ENCODE measurements around the gene RTN4RL2. TPM values are rescaled to one million over a fixed set of nuclear protein-coding genes. Genes with fewer than 3 reads are reported as not detected.

Gene RTN4RL2
- total and polyA plus RNA-seq, 2 experiments from 2014 or later = 0.09 to 1.3 TPM

GRCh38 chr11:57432149-57432561 lies 28.2 kb upstream of the RTN4RL2 start:
- Histone ChIP-seq H3K36me3 (no peaks in the 10 kb centered on the region), H3K27me3 (peaks cover 2% of the 10 kb centered on the region), H3K9me3 (ENCODE audit: low read depth) (no peaks in the 10 kb centered on the region), H3K4me3 (no peak overlapping the region), H3K4me1 (ENCODE audit: low read depth) (no peaks in the 10 kb centered on the region), H3K27ac (no peak overlapping the region)
- no peak for TF ChIP-seq CTCF (IDR thresholded peaks at IDR 0.05; ENCODE audit: low read depth, low read length)
- peak in 1 of 2 donors; percentile 28 for DNase-seq (ENCODE audit: low read depth in 1 of 2, low spot score in 1 of 2)

- Histone ChIP-seq H3K27ac (no peak overlapping the region), H3K4me1 (ENCODE audit: low read depth) (no peaks in the 10 kb centered on the region), H3K9me3 (ENCODE audit: low read depth) (no peaks in the 10 kb centered on the region), H3K4me3 (no peak overlapping the region), H3K27me3 (peaks cover 2% of the 10 kb centered on the region), H3K36me3 (no peaks in the 10 kb centered on the region)
- TF ChIP-seq CTCF (IDR thresholded peaks at IDR 0.05; ENCODE audit: low read depth, low read length) = peak; percentile 11
- DNase-seq (ENCODE audit: low read depth in 1 of 2, low spot score in 1 of 2) = peak in 1 of 2 donors; percentile 95
Observed at GRCh38 chr11:57432714-57433163, 27.6 kb upstream of the RTN4RL2 start.

- Histone ChIP-seq H3K4me1 (ENCODE audit: low read depth) (no peaks in the 10 kb centered on the region), H3K27me3 (no peaks in the 10 kb centered on the region), H3K36me3 (no peaks in the 10 kb centered on the region), H3K27ac (no peak overlapping the region), H3K9me3 (ENCODE audit: low read depth) (no peaks in the 10 kb centered on the region), H3K4me3 (no peak overlapping the region)
- peak in 1 of 2 donors; percentile 97 for DNase-seq (ENCODE audit: low read depth in 1 of 2, low spot score in 1 of 2)
- TF ChIP-seq CTCF (IDR thresholded peaks at IDR 0.05; ENCODE audit: low read depth, low read length) = no peak
Observed at GRCh38 chr11:57434640-57435546, 25.4 kb upstream of the RTN4RL2 start.

GRCh38 chr11:57436031-57436430 lies 24.3 kb upstream of the RTN4RL2 start:
- no peak for TF ChIP-seq CTCF (IDR thresholded peaks at IDR 0.05; ENCODE audit: low read depth, low read length)
- Histone ChIP-seq H3K4me1 (ENCODE audit: low read depth) (no peaks in the 10 kb centered on the region), H3K9me3 (ENCODE audit: low read depth) (no peaks in the 10 kb centered on the region), H3K36me3 (no peaks in the 10 kb centered on the region), H3K27me3 (no peaks in the 10 kb centered on the region), H3K4me3 (no peak overlapping the region), H3K27ac (no peak overlapping the region)
- DNase-seq (ENCODE audit: low read depth in 1 of 2, low spot score in 1 of 2) = no peak

- Histone ChIP-seq H3K4me3 (no peak overlapping the region), H3K36me3 (no peaks in the 10 kb centered on the region), H3K9me3 (ENCODE audit: low read depth) (no peaks in the 10 kb centered on the region), H3K27ac (no peak overlapping the region), H3K4me1 (ENCODE audit: low read depth) (no peaks in the 10 kb centered on the region), H3K27me3 (no peaks in the 10 kb centered on the region)
- no peak for TF ChIP-seq CTCF (IDR thresholded peaks at IDR 0.05; ENCODE audit: low read depth, low read length)
- no peak for DNase-seq (ENCODE audit: low read depth in 1 of 2, low spot score in 1 of 2)
Observed at GRCh38 chr11:57438345-57439285, 21.7 kb upstream of the RTN4RL2 start.

All from cardiac muscle cell (in vitro differentiated cells and primary cell).